H1 (cell line): Measurements from ENCODE around the gene CHPF2. TPM values are rescaled to one million over a fixed set of nuclear protein-coding genes. Genes with fewer than 3 reads are reported as not detected.

Source experiments
- CTCF ChIA-PET: fragments of 300-600 bp; sonication (Branson Sonifier 250); formaldehyde crosslinking; loops from one replicate; lab custom pipeline; 2021; ENCODE audit not compliant: partially characterized antibody; lab: Charles Lee
- POLR2A ChIA-PET: fragments of 300-600 bp; sonication (Branson Sonifier 250); formaldehyde crosslinking; loops from one replicate; lab custom pipeline; 2021; ENCODE audit warnings: inconsistent platforms; ENCODE audit not compliant: partially characterized antibody; lab: Charles Lee
- DNase-seq, 2 experiments: peaks; one replicate each; pipeline versions ENCODE4 v3.0.0 to v3.0.0-alpha.2; 2010 to 2022; ENCODE audit warnings: low spot score in 2 of 2, low read depth in 1 of 2, mixed read lengths in 1 of 2
- FAIRE-seq: peaks from 2 replicates; lab custom pipeline; 2011; peaks lifted over from hg19 to GRCh38; lab: Jason Lieb, UNC
- H2AFZ ChIP-seq: 2 replicates; pipeline ENCODE4 v1.8.1; 2012; ENCODE audit warnings: low read length, inconsistent platforms
- H2AK5ac ChIP-seq: 2 replicates; pipeline ENCODE4 v1.6.1; 2013; ENCODE audit warnings: low read depth, low read length
- H2BK120ac ChIP-seq: replicated peaks from 2 replicates; pipeline ENCODE3; 2013; ENCODE audit warnings: low read depth, low read length, inconsistent platforms
- H2BK12ac ChIP-seq: 2 replicates; pipeline ENCODE4 v1.6.1; 2013; ENCODE audit warnings: low read depth, low read length
- H2BK15ac ChIP-seq: 2 replicates; pipeline ENCODE4 v1.6.1; 2013; ENCODE audit warnings: low read length
- H2BK20ac ChIP-seq: 2 replicates; pipeline ENCODE4 v1.6.1; 2013; ENCODE audit warnings: low read length
- H2BK5ac ChIP-seq: 2 replicates; pipeline ENCODE4 v1.6.1; 2013; ENCODE audit warnings: low read depth, low read length
- H3K14ac ChIP-seq: 2 replicates; pipeline ENCODE4 v1.6.1; 2013; ENCODE audit warnings: inconsistent platforms; ENCODE audit not compliant: insufficient read length
- H3K18ac ChIP-seq: 2 replicates; pipeline ENCODE4 v1.6.1; 2013; ENCODE audit warnings: low read length; ENCODE audit errors: extremely low read depth
- H3K23ac ChIP-seq: 2 replicates; pipeline ENCODE4 v1.6.1; 2013; ENCODE audit warnings: inconsistent platforms; ENCODE audit not compliant: insufficient read length
- H3K23me2 ChIP-seq: 2 replicates; pipeline ENCODE4 v1.6.1; 2013; ENCODE audit warnings: low read depth, low read length
- H3K27ac ChIP-seq: 2 replicates; pipeline ENCODE4 v1.6.1; 2011; ENCODE audit warnings: low read depth, low read length, inconsistent platforms
- H3K27me3 ChIP-seq, 4 experiments: replicated peaks in 1 of 4; 1 replicate in 1 of 4; 2 replicates in 3 of 4; pipeline versions ENCODE4 v1.6.1 to v1.8.1; 2011 to 2013; ENCODE audit warnings: low read length in 3 of 4, mild to moderate bottlenecking in 3 of 4, inconsistent platforms in 2 of 4, mixed read lengths in 2 of 4, moderate library complexity in 1 of 4; ENCODE audit not compliant: control insufficient read depth in 3 of 4, insufficient read depth in 3 of 4; ENCODE audit errors: extremely low read depth in 1 of 4
- H3K36me3 ChIP-seq, 4 experiments: 2 replicates each; pipeline versions ENCODE4 v1.6.1 to v1.8.1; 2011 to 2013; ENCODE audit warnings: mild to moderate bottlenecking in 4 of 4, low read length in 3 of 4, moderate library complexity in 2 of 4, control low read depth in 1 of 4, inconsistent platforms in 1 of 4; ENCODE audit not compliant: insufficient read depth in 4 of 4, control insufficient read depth in 2 of 4
- H3K4ac ChIP-seq: replicated peaks from 2 replicates; pipeline ENCODE3; 2013; ENCODE audit warnings: low read length, low read depth, mixed read lengths, inconsistent platforms; ENCODE audit not compliant: insufficient read length
- H3K4me1 ChIP-seq, 4 experiments: replicated peaks in 1 of 4; 1 replicate in 1 of 4; 2 replicates in 3 of 4; pipeline versions ENCODE4 v1.6.1 to v1.8.1; 2011 to 2013; ENCODE audit warnings: low read length in 3 of 4, inconsistent platforms in 2 of 4, mixed read lengths in 1 of 4; ENCODE audit not compliant: insufficient read depth in 4 of 4, control insufficient read depth in 3 of 4
- H3K4me2 ChIP-seq, 2 experiments: 2 replicates each; pipeline versions ENCODE4 v1.6.1 to v1.8.1; 2011 to 2013; ENCODE audit warnings: low read depth in 2 of 2, low read length in 2 of 2, control low read depth in 1 of 2, inconsistent platforms in 1 of 2, mild to moderate bottlenecking in 1 of 2; ENCODE audit not compliant: insufficient read depth in 1 of 2
- H3K4me3 ChIP-seq, 4 experiments: fragments of 200-600, 300-600 bp in 1 of 4; sonication (generic), shearing (Covaris generic), sonication (Bioruptor Twin) in 1 of 4; 2 replicates each; pipeline versions ENCODE4 v1.5.1 to v1.8.1; 2011 to 2016; ENCODE audit warnings: low read length in 4 of 4, low read depth in 3 of 4, control low read depth in 2 of 4, inconsistent platforms in 2 of 4, mild to moderate bottlenecking in 2 of 4, mixed read lengths in 1 of 4, moderate library complexity in 1 of 4; ENCODE audit not compliant: insufficient read depth in 2 of 4; ENCODE audit errors: extremely low read depth in 1 of 4
- H3K56ac ChIP-seq: replicated peaks from 2 replicates; pipeline ENCODE3; 2013; ENCODE audit warnings: low read depth, mild to moderate bottlenecking, mixed read lengths, low read length, inconsistent platforms; ENCODE audit not compliant: insufficient read length
- H3K79me1 ChIP-seq: 2 replicates; pipeline ENCODE4 v1.6.1; 2013; ENCODE audit warnings: low read depth, low read length, control low read depth
- H3K79me2 ChIP-seq, 2 experiments: 2 replicates each; pipeline versions ENCODE4 v1.6.1 to v1.8.1; 2012 to 2013; ENCODE audit warnings: low read length in 2 of 2, mild to moderate bottlenecking in 2 of 2, inconsistent platforms in 1 of 2; ENCODE audit not compliant: insufficient read depth in 2 of 2, control insufficient read depth in 1 of 2
- H3K9ac ChIP-seq, 4 experiments: replicated peaks in 1 of 4; 1 replicate in 1 of 4; 2 replicates in 3 of 4; pipeline versions ENCODE4 v1.6.1 to v1.8.1; 2011 to 2013; ENCODE audit warnings: low read depth in 3 of 4, low read length in 3 of 4, control low read depth in 2 of 4, mild to moderate bottlenecking in 2 of 4, moderate library complexity in 2 of 4, inconsistent platforms in 1 of 4; ENCODE audit errors: extremely low read depth in 1 of 4
- H3K9me3 ChIP-seq, 2 experiments: 2 replicates each; pipeline versions ENCODE4 v1.6.1 to v1.8.1; 2012 to 2013; ENCODE audit warnings: mild to moderate bottlenecking in 2 of 2, moderate library complexity in 2 of 2, control low read depth in 1 of 2, inconsistent platforms in 1 of 2, low read depth in 1 of 2, low read length in 1 of 2, mixed read lengths in 1 of 2; ENCODE audit not compliant: insufficient read depth in 2 of 2
- H4K20me1 ChIP-seq, 2 experiments: replicated peaks in 1 of 2; 2 replicates each; pipeline versions ENCODE3 to v1.8.1; 2011 to 2013; ENCODE audit warnings: inconsistent platforms in 2 of 2, low read length in 2 of 2, mild to moderate bottlenecking in 1 of 2; ENCODE audit not compliant: insufficient read depth in 2 of 2, control insufficient read depth in 1 of 2
- H4K5ac ChIP-seq: 2 replicates; pipeline ENCODE4 v1.6.1; 2013; ENCODE audit warnings: low read length, low read depth, mixed read lengths, inconsistent platforms; ENCODE audit not compliant: insufficient read length
- H4K8ac ChIP-seq: 2 replicates; pipeline ENCODE4 v1.8.0; 2013; ENCODE audit warnings: mild to moderate bottlenecking, moderate library complexity, low read length, inconsistent platforms; ENCODE audit not compliant: insufficient read depth; ENCODE audit errors: extremely low read depth
- H4K91ac ChIP-seq: replicated peaks from 2 replicates; pipeline ENCODE3; 2013; ENCODE audit warnings: low read length, mixed read lengths, inconsistent platforms; ENCODE audit not compliant: insufficient read length
- BACH1 ChIP-seq: IDR thresholded peaks from 2 replicates; pipeline ENCODE4 v1.6.1; 2012; ENCODE audit warnings: low read length, improper control_type of control experiment
- BCL11A ChIP-seq, 2 experiments: IDR thresholded peaks; one replicate each; pipeline ENCODE4 v1.6.1; 2011; ENCODE audit warnings: low read depth in 2 of 2, low read length in 2 of 2, mild to moderate bottlenecking in 2 of 2
- CHD2 ChIP-seq: IDR thresholded peaks from 2 replicates; pipeline ENCODE4 v1.6.1; 2012; ENCODE audit warnings: low read length, improper control_type of control experiment
- E2F6 ChIP-seq: IDR thresholded peaks from 2 replicates; pipeline ENCODE4 v1.6.1; 2012; ENCODE audit warnings: inconsistent platforms
- GABPA ChIP-seq: IDR thresholded peaks from 2 replicates; pipeline ENCODE4 v1.6.1; 2011; ENCODE audit warnings: mild to moderate bottlenecking, low read length, moderate library complexity, borderline replicate concordance; ENCODE audit not compliant: insufficient read depth
- NANOG ChIP-seq: IDR thresholded peaks from 2 replicates; pipeline ENCODE4 v1.6.1; 2011; ENCODE audit warnings: low read length, low read depth, mild to moderate bottlenecking, inconsistent platforms; ENCODE audit not compliant: insufficient read depth, poor library complexity, severe bottlenecking
- SIN3A ChIP-seq, 2 experiments: IDR thresholded peaks in 1 of 2; conservative IDR thresholded peaks in 1 of 2; 2 replicates each; pipeline ENCODE4 v1.6.1; 2011 to 2012; ENCODE audit warnings: low read length in 2 of 2, improper control_type of control experiment in 1 of 2, low read depth in 1 of 2, mild to moderate bottlenecking in 1 of 2
- SP1 ChIP-seq: IDR thresholded peaks from 2 replicates; pipeline ENCODE4 v1.6.1; 2011; ENCODE audit warnings: low read depth, low read length
- SP2 ChIP-seq: IDR thresholded peaks from 2 replicates; pipeline ENCODE4 v1.6.1; 2012; ENCODE audit warnings: mild to moderate bottlenecking, low read length, inconsistent platforms
- SP4 ChIP-seq: IDR thresholded peaks from 2 replicates; pipeline ENCODE4 v1.6.1; 2012; ENCODE audit warnings: low read length, inconsistent platforms
- TEAD4 ChIP-seq: IDR thresholded peaks from 2 replicates; pipeline ENCODE4 v1.6.1; 2012; ENCODE audit warnings: low read depth, low read length, inconsistent platforms, mixed read lengths
- WGBS, 2 experiments: shearing (Covaris generic) in 1 of 2; methylation state at CpG; one replicate each; pipeline versions ENCODE4 v1.1.6 to v1.1.7; 2013 to 2015; ENCODE audit warnings: low lambda C conversion rate in 2 of 2, mixed read lengths in 2 of 2, inconsistent platforms in 1 of 2, low coverage in 1 of 2, missing lambda C conversion rate in 1 of 2; ENCODE audit not compliant: insufficient replicate concordance in 2 of 2, insufficient coverage in 1 of 2, insufficient read length in 1 of 2; ENCODE audit errors: extremely low coverage in 1 of 2, missing lambda C conversion rate in 1 of 2; 5-methylcytosine and 5-hydroxymethylcytosine counted together
- polyA plus RNA-seq, 7 experiments: library from polyadenylated mRNA; depleted of rRNA in 3 of 7; stranded (reverse) in 5 of 7; unstranded in 2 of 7; fragments of >200 nt in 5 of 7; fragments of 200-250 nt in 2 of 7; gene quantifications; 1 replicate in 5 of 7; 2 replicates in 1 of 7; 4 replicates in 1 of 7; pipeline versions ENCODE4 v1.2.1 to v1.2.3, GENCODE V29; 2011 to 2013; ENCODE audit warnings: missing spikeins in 2 of 7, mixed read lengths in 2 of 7
- total RNA-seq: library from RNA; stranded (reverse); fragmentation: NEBNext Ultra II Directional; extraction: Animal tissue kit (Norgen Biotek cat#: 25700); gene quantifications from 2 replicates; pipeline ENCODE4 v1.2.1, GENCODE V29; 2021

CHPF2 gene
- total and polyA plus RNA-seq, 2 of the 8 experiments (the other 6 are each of a cell fraction or from before 2014, with no cell fraction given): 14.4 to 20.6 TPM

DNA sequence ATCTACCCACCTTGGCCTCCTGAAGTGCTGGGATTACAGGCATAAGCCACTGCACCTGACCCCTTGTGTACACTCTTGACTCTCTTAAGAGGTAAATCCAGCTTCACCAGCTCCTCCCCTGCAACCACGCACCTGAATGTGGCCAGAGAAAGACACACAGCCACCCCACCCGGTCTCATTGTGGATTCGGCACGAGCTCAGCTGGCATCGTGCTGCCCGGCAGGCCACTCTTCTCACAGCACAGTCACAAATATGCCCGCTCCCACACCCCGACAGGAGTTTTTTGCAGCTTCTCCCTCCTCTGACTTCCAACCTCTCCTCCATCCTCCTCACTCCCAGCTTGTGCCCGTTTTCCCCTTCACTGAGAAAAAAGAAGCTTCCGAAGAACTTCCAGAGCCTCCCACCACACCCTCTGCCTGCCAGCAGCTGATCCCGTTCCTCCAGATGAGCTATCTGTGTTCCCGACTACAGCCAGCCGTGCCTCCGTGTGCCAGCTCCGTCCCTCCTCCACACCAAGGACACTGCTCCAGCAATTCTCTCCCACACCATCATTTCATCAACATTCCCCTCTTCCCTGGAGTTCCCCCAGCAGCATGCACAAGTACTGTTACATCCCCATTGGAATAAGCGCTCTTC lies 24.2 kb downstream of the CHPF2 start:
- H2BK15ac ChIP-seq: no peak overlapping the region
- no peak for DNase-seq
- H4K5ac ChIP-seq: no peak overlapping the region
- peaks cover 13% of the 10 kb centered on the region; the same call in 1 of the 2 replicates for H3K23me2 ChIP-seq
- H2BK5ac ChIP-seq: no peak overlapping the region
- H3K56ac ChIP-seq: no peak overlapping the region
- H2BK20ac ChIP-seq: no peak overlapping the region
- H3K79me1 ChIP-seq: no peaks in the 10 kb centered on the region
- no peak overlapping the region for H3K4me3 ChIP-seq
- no peak overlapping the region for H2BK120ac ChIP-seq
- no peak overlapping the region for H3K23ac ChIP-seq
- H3K14ac ChIP-seq: no peak overlapping the region
- H2AK5ac ChIP-seq: no peak overlapping the region
- H3K18ac ChIP-seq: no peak overlapping the region
- no peaks in the 10 kb centered on the region for H4K20me1 ChIP-seq
- H2AFZ ChIP-seq: no peak overlapping the region
- H2BK12ac ChIP-seq: no peak overlapping the region
- no peak overlapping the region for H4K91ac ChIP-seq
- H3K9me3 ChIP-seq: no peaks in the 10 kb centered on the region
- CTCF ChIA-PET: interaction anchor here (0.8 to 3.3 kb wide), 10 partner anchors 11 to 47 kb away, joined by 3 to 21 read pairs (median 3); no protein-coding TSS in a partner anchor
- peaks cover 0 to 15% (median 10%) of the 10 kb centered on the region in 4 experiments; a peak in 6 of 7 replicates for H3K4me1 ChIP-seq
- POLR2A ChIA-PET: interaction anchor here (0.9 to 1.7 kb wide), 4 partner anchors 9 to 46 kb away, joined by 3 to 5 read pairs (median 4); partner anchors contain the start of gene H2BK1
- no peak overlapping the region for H4K8ac ChIP-seq
- H3K4ac ChIP-seq: no peak overlapping the region
- no peaks in the 10 kb centered on the region for H3K36me3 ChIP-seq
- no peaks in the 10 kb centered on the region for H3K79me2 ChIP-seq
- peaks cover 0 to 14% (median 8%) of the 10 kb centered on the region in 4 experiments; a peak in 4 of 7 replicates for H3K27me3 ChIP-seq
- FAIRE-seq: no peak
- no peak overlapping the region for H3K9ac ChIP-seq
- WGBS, 2 experiments: 77% methylated on average over 16 of the region's 16 CpGs; no CpG with 5 or more reads in 1 of the 2 experiments
- no peak overlapping the region for H3K27ac ChIP-seq
- no peak overlapping the region for H3K4me2 ChIP-seq
- TF ChIP-seq SP1 (no peak), CHD2 (no peak), SP2 (no peak), GABPA (no peak), SIN3A (conservative IDR thresholded peaks at IDR 0.05 in 1 of 2, IDR thresholded peaks at IDR 0.05 in 1 of 2; ENCODE audit: low read depth in 1 of 2, low read length in 2 of 2) (no peak), NANOG (no peak), SP4 (no peak), TEAD4 (no peak), BCL11A (IDR thresholded peaks at IDR 0.05; ENCODE audit: low read depth in 2 of 2, low read length in 2 of 2) (no peak), BACH1 (no peak), E2F6 (no peak)
